GM18909 (cell line): ENCODE data around the gene ATP8B3.

Experiments
- ATAC-seq: cut with Tn5 transposase; IDR thresholded peaks from one replicate; pipeline ENCODE4 v1.9.1; 2021; ENCODE audit warnings: mild to moderate bottlenecking; ENCODE audit not compliant: unreplicated experiment, poor library complexity

The ATP8B3 gene

DNA sequence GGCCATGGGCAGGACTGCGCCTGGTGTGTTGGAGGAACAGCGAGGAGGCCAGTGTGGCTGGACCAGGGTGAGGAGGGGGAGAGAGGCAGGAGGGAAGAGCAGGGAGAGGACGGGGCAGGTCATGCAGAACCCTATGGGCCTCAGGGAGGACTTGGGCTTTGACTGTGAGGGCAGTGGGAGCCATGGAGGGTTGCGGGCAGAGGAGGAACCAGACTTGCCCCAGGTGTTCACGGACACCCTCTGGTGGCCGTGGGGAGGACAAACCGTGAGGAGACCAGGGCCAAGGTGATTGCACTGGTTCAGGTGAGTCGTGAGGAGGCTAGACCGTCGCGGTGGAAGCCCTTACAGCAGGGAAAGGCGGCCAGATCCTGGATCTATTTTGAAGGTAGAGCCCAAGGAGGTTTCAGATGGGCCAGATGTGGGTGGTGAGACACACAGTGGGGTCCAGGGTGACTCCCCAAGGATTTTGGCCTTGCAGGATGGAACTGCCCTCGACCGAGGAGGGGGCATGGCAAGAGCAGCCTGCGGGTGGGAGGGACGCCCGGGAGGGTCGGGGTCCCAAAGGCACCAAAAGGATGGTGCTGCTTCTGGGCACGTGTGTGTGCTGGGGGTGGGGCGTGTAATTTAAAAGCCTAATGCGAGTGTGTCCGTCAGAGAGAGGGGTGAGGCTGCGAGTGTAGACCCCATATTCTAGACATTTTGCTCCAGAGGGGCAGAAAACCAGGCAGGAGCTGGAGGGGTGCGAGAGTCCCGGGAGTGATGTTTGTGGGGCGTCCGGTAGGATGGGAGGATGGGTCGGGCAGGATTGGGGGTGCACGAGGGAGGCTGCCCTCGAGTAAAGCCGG lies 39.0 kb upstream of the ATP8B3 start:
- ATAC-seq: no peak

DNA sequence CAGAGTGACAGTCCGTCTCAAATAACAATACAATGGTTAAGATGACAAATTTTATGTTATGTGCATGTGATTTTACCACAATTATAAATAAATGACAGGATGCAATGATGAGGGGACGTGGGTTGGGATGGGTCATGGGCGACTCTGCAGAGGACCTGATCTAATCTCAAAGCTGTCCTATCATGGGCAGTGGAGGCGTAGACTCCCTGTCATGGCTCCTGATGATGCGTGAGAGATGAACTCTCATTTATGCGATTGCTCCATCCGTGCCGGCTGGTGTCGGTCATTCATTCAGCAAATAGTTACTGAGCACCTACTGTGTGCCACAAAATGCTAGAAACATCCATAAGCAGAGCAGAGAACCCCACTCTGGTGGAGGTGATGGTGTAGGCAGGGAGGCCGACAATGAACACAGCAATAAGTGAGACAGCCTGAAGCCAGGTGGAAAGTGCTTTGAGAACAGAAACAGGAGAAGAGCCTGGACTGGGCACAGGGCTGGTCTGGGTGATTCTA lies 37.9 kb upstream of the ATP8B3 start:
- ATAC-seq: no peak

- no peak for ATAC-seq
Observed at GRCh38 chr19:1849132-1849474, 37.0 kb upstream of the ATP8B3 start.

GRCh38 chr19:1848399-1849131 lies 36.5 kb upstream of the ATP8B3 start, which contains the start of gene REXO1:
TSS of gene REXO1 (minus strand) at chr19:1848483. CDS start at chr19:1848358, 125 bp downstream.
- ATAC-seq: peak; percentile 75

DNA sequence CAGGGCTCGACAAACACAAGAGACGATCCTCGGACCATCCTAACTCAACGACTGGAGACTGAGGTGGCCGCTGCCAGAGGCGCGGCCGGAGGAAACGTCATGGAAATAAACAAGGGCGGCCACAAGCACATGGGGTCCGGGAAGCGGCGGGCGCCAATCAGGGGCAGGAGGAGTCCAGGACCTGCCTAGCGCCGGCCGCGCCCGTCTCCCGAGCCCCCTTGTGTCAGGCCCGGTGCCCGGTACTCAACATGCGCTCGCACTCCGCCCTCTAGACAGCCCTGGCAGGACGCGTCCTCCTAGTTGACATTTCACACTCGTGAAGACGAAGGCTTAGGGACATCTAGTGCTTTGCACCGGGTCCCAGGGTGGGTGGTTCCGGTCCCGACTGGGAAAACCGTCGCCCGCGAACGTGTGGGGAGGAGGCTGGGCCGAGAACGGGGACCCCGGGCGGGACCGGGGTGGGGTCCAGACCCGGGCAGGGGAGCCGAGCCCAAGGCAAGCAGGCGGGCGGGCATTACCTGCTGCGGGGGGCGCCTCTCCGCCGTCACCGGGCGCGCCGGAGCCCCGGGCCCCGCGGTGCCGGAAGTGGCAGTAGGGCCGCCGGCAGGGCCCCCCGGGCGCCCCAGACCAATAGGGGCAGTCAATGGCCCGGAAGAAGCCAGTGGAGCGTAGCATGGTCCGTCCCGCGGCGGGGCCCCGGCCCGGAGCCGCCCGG lies 35.8 kb upstream of the ATP8B3 start:
- ATAC-seq: peak; percentile 28

- ATAC-seq: no peak
Observed at GRCh38 chr19:1847348-1847683, 35.2 kb upstream of the ATP8B3 start.

DNA sequence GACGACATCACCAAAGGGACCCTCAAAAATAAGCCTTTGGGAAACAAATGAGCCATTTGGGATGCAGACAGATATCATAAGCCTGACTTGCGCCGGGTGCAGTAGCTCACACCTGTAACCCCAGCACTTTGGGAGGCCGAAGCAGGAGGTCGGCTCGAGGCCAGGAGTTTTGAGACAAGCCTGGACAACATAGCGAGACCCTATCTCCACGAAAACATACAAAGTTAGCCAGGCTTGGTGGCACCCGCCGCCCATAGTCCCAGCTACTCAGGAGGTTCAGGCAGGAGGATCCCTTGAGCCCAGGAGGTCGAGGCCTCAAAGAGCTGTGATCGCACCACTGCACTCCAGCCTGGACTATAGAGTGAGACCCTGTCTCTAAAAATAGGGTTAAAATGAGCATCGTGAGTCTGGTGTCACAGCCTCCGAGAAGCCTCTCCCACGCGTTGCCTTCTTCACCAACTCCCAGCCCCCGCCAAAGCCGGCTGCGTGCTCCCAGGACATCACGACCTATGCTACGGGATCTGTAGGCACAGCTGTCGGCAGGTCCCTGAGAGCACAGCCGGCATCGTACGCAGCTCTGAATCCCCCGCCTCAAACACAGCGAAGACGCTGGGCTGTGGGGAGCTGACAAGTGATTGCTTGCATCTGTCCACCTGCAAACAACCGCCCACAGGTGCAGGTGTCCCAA lies 34.6 kb upstream of the ATP8B3 start:
- ATAC-seq: no peak

GRCh38 chr19:1845642-1846041 lies 33.6 kb upstream of the ATP8B3 start:
- no peak for ATAC-seq

DNA sequence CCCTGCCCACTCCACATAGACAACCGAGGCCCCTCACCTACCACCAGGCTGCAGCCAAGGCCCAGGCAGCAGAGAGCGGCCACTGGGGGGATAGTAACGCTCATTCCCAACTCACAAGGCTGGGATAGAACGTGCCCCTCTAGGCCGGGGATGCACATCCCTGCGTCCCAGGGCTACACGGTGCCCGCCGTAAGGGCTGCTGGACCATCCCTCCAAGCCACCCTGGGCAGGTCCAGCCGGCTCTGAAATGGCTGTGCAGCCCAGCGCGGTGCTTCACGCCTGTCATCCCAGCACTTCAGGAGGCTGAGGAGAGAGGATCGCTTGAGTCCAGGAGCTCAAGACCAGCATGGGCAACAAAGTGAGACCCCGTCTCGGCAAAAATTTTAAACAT lies 33.0 kb upstream of the ATP8B3 start:
- no peak for ATAC-seq

- no peak for ATAC-seq
Observed at GRCh38 chr19:1844513-1845124, 32.5 kb upstream of the ATP8B3 start.

DNA sequence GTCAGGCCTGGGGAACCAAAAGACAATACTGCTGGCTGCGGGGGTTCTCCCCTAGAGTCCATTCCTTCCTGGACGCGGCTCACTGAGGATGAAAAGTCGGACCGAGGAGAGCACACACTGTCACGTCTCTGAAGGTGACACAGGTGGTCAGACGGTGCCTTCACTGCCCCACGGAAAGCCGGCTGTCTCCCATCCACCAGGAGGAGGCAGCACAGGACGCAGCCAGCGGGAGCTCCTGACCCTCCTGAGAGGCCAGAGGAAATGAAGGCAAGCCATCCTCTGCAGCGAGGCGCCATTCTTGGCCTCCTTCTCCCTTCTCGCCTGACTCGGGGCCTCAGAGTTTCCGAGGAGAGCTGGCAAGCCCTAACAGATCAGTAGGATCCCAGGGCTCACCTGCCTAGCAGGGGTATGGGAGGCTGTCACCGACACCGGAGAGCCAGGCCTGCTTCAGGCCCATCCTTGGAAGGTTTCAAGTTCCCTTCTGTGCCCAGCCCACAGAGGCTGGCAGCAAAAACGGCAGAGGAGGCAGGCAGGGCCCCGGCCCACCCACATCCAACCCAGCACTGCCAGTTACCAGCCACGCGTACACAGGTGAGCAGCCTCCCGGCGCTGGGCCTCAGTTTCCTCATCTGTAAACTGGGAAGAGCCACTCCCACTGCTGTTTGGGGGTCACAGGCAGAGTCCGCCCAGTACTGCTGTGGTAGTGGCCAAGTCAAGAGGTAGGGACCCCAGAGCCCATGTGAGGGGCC lies 31.7 kb upstream of the ATP8B3 start:
- no peak for ATAC-seq

GRCh38 chr19:1843116-1843515 lies 31.0 kb upstream of the ATP8B3 start:
- ATAC-seq: no peak

DNA sequence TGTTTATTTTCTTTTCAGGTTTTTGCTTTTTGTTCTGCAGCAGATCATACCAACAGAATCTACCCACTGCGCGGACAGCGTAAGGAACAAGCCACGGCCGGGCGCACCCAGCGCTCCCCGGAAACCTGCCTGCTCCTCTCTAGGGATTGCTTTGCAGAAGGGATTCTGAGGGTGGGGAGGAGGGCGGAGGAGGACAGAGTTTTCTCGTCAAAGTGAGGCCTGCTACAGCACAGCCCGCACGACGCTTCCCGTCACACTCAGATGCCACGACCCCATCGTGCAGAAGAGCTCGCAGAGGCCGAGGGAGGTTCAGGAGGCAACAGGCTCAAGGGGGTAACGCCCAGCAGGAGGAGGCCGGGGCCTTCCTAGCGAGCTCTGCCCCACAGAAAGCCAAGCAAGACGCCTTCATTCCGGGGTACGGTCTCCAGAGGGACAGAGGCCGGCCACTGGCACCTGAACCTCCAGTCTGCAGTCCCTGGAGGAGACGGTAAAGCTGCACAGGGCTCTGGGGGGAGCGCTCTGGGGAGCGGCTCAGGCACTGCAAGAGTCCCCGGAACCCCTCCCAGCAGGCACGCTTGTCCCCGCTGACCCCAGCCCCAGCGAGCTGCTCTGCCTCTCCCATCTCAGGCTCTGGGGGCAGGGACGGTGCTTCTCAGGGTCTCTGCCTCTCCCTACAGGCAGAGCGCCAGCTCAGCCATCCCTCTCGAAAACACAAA lies 29.3 kb upstream of the ATP8B3 start:
- no peak for ATAC-seq

- no peak for ATAC-seq
Observed at GRCh38 chr19:1840541-1841115, 28.6 kb upstream of the ATP8B3 start.

- ATAC-seq: no peak
Observed at GRCh38 chr19:1839658-1840540, 27.8 kb upstream of the ATP8B3 start.

DNA sequence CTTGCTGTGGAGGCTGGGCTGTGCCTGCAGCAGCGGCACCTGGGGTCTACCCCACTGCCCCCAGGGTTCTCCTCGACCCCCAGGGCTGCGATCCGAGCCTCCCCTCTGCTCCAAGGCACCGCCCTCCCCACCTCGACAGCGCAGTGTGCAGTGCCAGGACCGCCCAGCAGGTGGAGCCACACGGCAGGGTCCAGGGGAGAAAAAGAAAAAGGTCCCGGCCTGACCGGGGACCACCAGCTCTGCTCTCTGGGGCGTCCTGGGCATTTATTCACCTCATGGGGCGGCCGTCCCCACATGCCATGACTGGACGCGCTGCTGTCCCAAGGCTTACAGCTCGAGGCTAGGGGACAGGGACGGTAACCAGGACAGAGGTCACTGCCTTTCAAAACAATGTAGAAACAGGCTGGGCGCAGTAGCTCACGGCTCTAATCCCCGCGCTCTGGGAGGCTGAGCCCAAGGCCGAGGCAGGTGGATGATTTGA lies 25.6 kb upstream of the ATP8B3 start:
- no peak for ATAC-seq

GRCh38 chr19:1837222-1837565 lies 25.1 kb upstream of the ATP8B3 start:
- ATAC-seq: no peak
